Kidney (tissue), 14 donors: ENCODE data around the gene MED16. TPM values are rescaled to one million over a fixed set of nuclear protein-coding genes. Genes with fewer than 3 reads are reported as not detected.

Experiments used
- DNase-seq, 5 donors: peaks; one replicate each; pipeline ENCODE4 v3.0.0-alpha.2; 2013 to 2020
- FAIRE-seq: peaks from 2 replicates; lab custom pipeline; 2012; peaks lifted over from hg19 to GRCh38; lab: Jason Lieb, UNC
- H3K27ac ChIP-seq, 2 donors: one replicate each; pipeline ENCODE4 v1.7.0; 2013; ENCODE audit warnings: low read depth in 2 of 2, low read length in 2 of 2, inconsistent platforms in 1 of 2
- H3K27me3 ChIP-seq: one replicate; pipeline ENCODE4 v1.7.1; 2013; ENCODE audit warnings: low read length, inconsistent platforms; ENCODE audit not compliant: control insufficient read depth, insufficient read depth
- H3K36me3 ChIP-seq, 3 donors: one replicate each; pipeline versions ENCODE4 v1.7.0 to v1.7.1; 2013; ENCODE audit warnings: low read length in 3 of 3, control low read depth in 1 of 3, inconsistent platforms in 1 of 3; ENCODE audit not compliant: insufficient read depth in 3 of 3, control insufficient read depth in 2 of 3
- H3K4me1 ChIP-seq, 3 donors: one replicate each; pipeline versions ENCODE4 v1.7.0 to v1.7.1; 2013; ENCODE audit warnings: low read length in 3 of 3, inconsistent platforms in 1 of 3, low read depth in 1 of 3; ENCODE audit not compliant: control insufficient read depth in 2 of 3, insufficient read depth in 2 of 3
- H3K4me3 ChIP-seq, 3 donors: one replicate each; pipeline versions ENCODE4 v1.7.0 to v1.8.1; 2013; ENCODE audit warnings: low read length in 3 of 3, control low read depth in 1 of 3, inconsistent platforms in 1 of 3
- H3K9ac ChIP-seq, 3 donors: one replicate each; pipeline versions ENCODE4 v1.7.0 to v1.7.1; 2013; ENCODE audit warnings: low read length in 3 of 3, control low read depth in 1 of 3, inconsistent platforms in 1 of 3
- H3K9me3 ChIP-seq, 3 donors: one replicate each; pipeline versions ENCODE4 v1.7.0 to v1.7.1; 2013; ENCODE audit warnings: low read length in 3 of 3, control low read depth in 1 of 3, inconsistent platforms in 1 of 3; ENCODE audit not compliant: control insufficient read depth in 2 of 3, insufficient read depth in 1 of 3
- CTCF ChIP-seq: IDR thresholded peaks from 3 replicates; pipeline ENCODE4 v1.5.1; 2012; ENCODE audit warnings: mild to moderate bottlenecking, moderate library complexity, borderline replicate concordance; ENCODE audit not compliant: insufficient read depth; ENCODE audit errors: extremely low read depth
- intact Hi-C: fragments of 100-400 bp; cut with DNase I; formaldehyde crosslinking; loops from one replicate; pipeline ENCODE4 v1.11.1; 2022
- polyA plus RNA-seq: library from polyadenylated mRNA; stranded (reverse); fragments of 350-450 nt; fragmentation: Illumina TruSeq; extraction: RNeasy Lipid Tissue Mini Kit (QIAGEN cat#74804); gene quantifications from one replicate; pipeline ENCODE4 v1.2.3, GENCODE V29; 2014; ENCODE audit warnings: low read depth, low replicate concordance; ENCODE audit not compliant: insufficient read depth
- total RNA-seq: library from RNA; stranded (reverse); fragmentation: NEBNext Ultra II Directional; extraction: Animal tissue kit (Norgen Biotek cat#: 25700); gene quantifications from one replicate; pipeline ENCODE4 v1.2.1, GENCODE V29; 2021
- donor health status: control.
- donor health status: control.
- donor health status: control.
- donor health status: control.
- donor health status: control.
- donor health status: DM: yes; HTN: yes; CAD: no.
- donor health status: Normal renal cell carcinoma (clear cell type).

MED16 gene
- total and polyA plus RNA-seq, 2 donors from 2014 or later = 56.5 to 72.1 TPM

GRCh38 chr19:869245-870177 lies 23.5 kb downstream of the MED16 start:
- no peak overlapping the region for H3K9ac ChIP-seq
- no peaks in the 10 kb centered on the region for H3K9me3 ChIP-seq
- FAIRE-seq (no peak), DNase-seq (peak in 1 of 5 donors; percentile 94)
- peaks cover 0 to 10% (median 0%) of the 10 kb centered on the region in 3 donors for H3K36me3 ChIP-seq
- H3K27ac ChIP-seq = peak overlapping the region; percentile 34 to 91
- peaks cover 0 to 4% (median 0%) of the 10 kb centered on the region in 3 donors for H3K4me1 ChIP-seq
- H3K4me3 ChIP-seq = no peak overlapping the region
- no peak for TF ChIP-seq CTCF
- intact Hi-C loops = no loop called here
- no peaks in the 10 kb centered on the region for H3K27me3 ChIP-seq

DNA sequence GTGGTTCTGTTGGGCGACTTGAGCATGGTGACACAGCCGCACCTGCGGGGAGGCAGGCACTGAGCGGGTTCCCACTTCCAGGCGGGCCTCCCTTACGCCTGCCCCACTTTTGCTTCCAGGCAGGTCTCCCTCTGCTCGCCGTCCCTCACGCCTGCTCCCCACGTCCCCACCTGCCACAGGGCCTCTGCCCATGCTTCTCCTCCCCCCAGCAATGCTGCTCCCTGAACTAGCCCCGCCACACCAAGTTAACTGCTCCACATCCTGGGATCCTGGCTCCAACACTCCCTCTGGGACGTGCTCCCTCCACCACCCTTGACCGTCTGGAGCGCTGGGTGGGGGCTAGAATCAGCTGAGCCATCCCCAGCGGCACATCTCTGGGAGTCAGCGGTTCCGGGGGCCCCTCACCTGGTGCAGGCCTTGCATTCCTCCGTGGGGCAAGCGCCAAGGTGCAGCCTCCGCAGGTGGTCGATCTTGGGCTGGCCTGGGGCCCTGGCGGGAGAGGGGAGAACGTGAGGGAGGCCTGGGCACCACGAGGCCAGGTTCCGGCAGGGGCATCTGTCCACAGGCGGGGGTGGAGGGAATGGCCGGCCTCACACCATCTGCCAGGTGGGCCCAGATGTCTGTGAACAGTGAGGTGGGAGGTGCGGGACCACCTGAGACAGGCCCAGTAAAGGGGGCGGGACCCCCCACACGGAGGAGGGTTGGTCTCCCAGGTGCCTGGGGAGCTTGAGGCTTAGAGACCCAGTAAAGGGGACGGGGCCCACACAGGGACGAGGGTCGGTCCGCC lies 24.3 kb downstream of the MED16 start:
- H3K4me3 ChIP-seq = no peak overlapping the region
- no peak overlapping the region for H3K9ac ChIP-seq
- FAIRE-seq (no peak), DNase-seq (peak in 1 of 5 donors; percentile 85)
- no peaks in the 10 kb centered on the region for H3K9me3 ChIP-seq
- intact Hi-C loops = no loop called here
- peak overlapping the region in 1 of 2 donors; percentile 78 for H3K27ac ChIP-seq
- H3K4me1 ChIP-seq = peaks cover 0 to 8% (median 0%) of the 10 kb centered on the region in 3 donors
- H3K36me3 ChIP-seq = peaks cover 0 to 8% (median 0%) of the 10 kb centered on the region in 3 donors
- TF ChIP-seq CTCF = no peak
- H3K27me3 ChIP-seq = no peaks in the 10 kb centered on the region

GRCh38 chr19:867855-868457 lies 25.0 kb downstream of the MED16 start:
- no peak overlapping the region for H3K9ac ChIP-seq
- no peak for TF ChIP-seq CTCF
- peaks cover 0 to 4% (median 0%) of the 10 kb centered on the region in 3 donors for H3K36me3 ChIP-seq
- intact Hi-C loops = no loop called here
- no peak overlapping the region for H3K27ac ChIP-seq
- peaks cover 0 to 10% (median 0%) of the 10 kb centered on the region in 3 donors for H3K4me1 ChIP-seq
- H3K9me3 ChIP-seq = no peaks in the 10 kb centered on the region
- no peak overlapping the region for H3K4me3 ChIP-seq
- DNase-seq = peak in 1 of 5 donors; percentile 79
- no peak for FAIRE-seq
- no peaks in the 10 kb centered on the region for H3K27me3 ChIP-seq
